Calu3 (cell line): ENCODE data around the gene DPP6. TPM values are rescaled to one million over a fixed set of nuclear protein-coding genes. Genes with fewer than 3 reads are reported as not detected.

Experiments
- BruUV-seq: library from RNA; stranded (reverse); fragments of 400-500 nt; replicated peaks from 2 replicates; lab custom pipeline; 2021; lab: Mats Ljungman, UMichigan
- CTCF ChIA-PET: fragments of 300-600 bp; sonication (Branson Sonifier 250); formaldehyde crosslinking; loops from one replicate; lab custom pipeline; 2022; ENCODE audit warnings: antibody characterized with exemption; lab: Charles Lee
- DNase-seq: peaks from one replicate; pipeline ENCODE4 v3.0.0; 2022
- H3K27ac Mint-ChIP-seq: one replicate; pipeline ENCODE4 v1.8.0; 2022; ENCODE audit warnings: mixed read lengths; ENCODE audit not compliant: unreplicated experiment
- H3K27me3 Mint-ChIP-seq: one replicate; pipeline ENCODE4 v1.8.0; 2022; ENCODE audit warnings: mixed read lengths; ENCODE audit not compliant: unreplicated experiment
- H3K36me3 Mint-ChIP-seq: one replicate; pipeline ENCODE4 v1.8.0; 2022; ENCODE audit warnings: mild to moderate bottlenecking, moderate library complexity, mixed read lengths; ENCODE audit not compliant: insufficient read depth, unreplicated experiment
- H3K4me1 Mint-ChIP-seq: one replicate; pipeline ENCODE4 v1.8.0; 2022; ENCODE audit warnings: mild to moderate bottlenecking, low read depth, mixed read lengths; ENCODE audit not compliant: unreplicated experiment
- H3K4me3 Mint-ChIP-seq: one replicate; pipeline ENCODE4 v1.8.0; 2022; ENCODE audit warnings: mild to moderate bottlenecking, low read depth, moderate library complexity, mixed read lengths; ENCODE audit not compliant: unreplicated experiment
- H3K9me3 Mint-ChIP-seq: one replicate; pipeline ENCODE4 v1.8.0; 2022; ENCODE audit warnings: low read depth, mixed read lengths; ENCODE audit not compliant: unreplicated experiment
- CTCF ChIP-seq: fragments of 200-600 bp; IDR thresholded peaks from one replicate; pipeline ENCODE4 v1.8.0; 2022; ENCODE audit warnings: antibody characterized with exemption; ENCODE audit not compliant: unreplicated experiment
- intact Hi-C: fragments of 100-400 bp; cut with micrococcal nuclease; formaldehyde crosslinking; loops from one replicate; pipeline ENCODE4 v1.10.0; 2022; ENCODE audit not compliant: unreplicated experiment
- total RNA-seq: library from RNA; stranded (reverse); gene quantifications from 2 replicates; pipeline ENCODE4 v1.2.3, GENCODE V29; 2022

Gene DPP6
- total RNA-seq, 1 experiment from 2014 or later, result not detected

- intact Hi-C loops, result no loop called here
- no peak for DNase-seq
- no TSS peak for BruUV-seq
- Mint-ChIP-seq H3K27ac (no peak overlapping the region), H3K36me3 (no peaks in the 10 kb centered on the region), H3K4me3 (no peak overlapping the region), H3K9me3 (peaks cover 13% of the 10 kb centered on the region), H3K4me1 (no peaks in the 10 kb centered on the region), H3K27me3 (no peaks in the 10 kb centered on the region)
- no peak for TF ChIP-seq CTCF
- CTCF ChIA-PET, result no interaction called here
Measured at GRCh38 chr7:154744861-154745258, 692.7 kb downstream of the DPP6 start.

GRCh38 chr7:154746571-154747360 is 694.6 kb downstream of the DPP6 start:
- no peak for DNase-seq
- CTCF ChIA-PET, result no interaction called here
- H3K36me3 Mint-ChIP-seq, result no peaks in the 10 kb centered on the region

GRCh38 chr7:154748089-154748786 is 696.0 kb downstream of the DPP6 start:
- Mint-ChIP-seq H3K4me1 (no peaks in the 10 kb centered on the region), H3K36me3 (no peaks in the 10 kb centered on the region), H3K27ac (no peak overlapping the region), H3K9me3 (peaks cover 12% of the 10 kb centered on the region), H3K4me3 (no peak overlapping the region), H3K27me3 (no peaks in the 10 kb centered on the region)
- intact Hi-C loops, result no loop called here
- BruUV-seq, result no TSS peak
- DNase-seq, result no peak
- TF ChIP-seq CTCF, result no peak
- CTCF ChIA-PET, result no interaction called here

More at GRCh38 chr7:154746571-154747360, 694.6 kb downstream of the DPP6 start:
- Mint-ChIP-seq H3K4me1 (no peaks in the 10 kb centered on the region), H3K27me3 (no peaks in the 10 kb centered on the region), H3K27ac (no peak overlapping the region), H3K9me3 (peaks cover 16% of the 10 kb centered on the region), H3K4me3 (no peak overlapping the region)
- BruUV-seq, result no TSS peak
- intact Hi-C loops, result no loop called here
- TF ChIP-seq CTCF, result no peak

- CTCF ChIA-PET, result interaction anchor here (0.9 kb wide), 1 partner anchor 1627 kb away, joined by 3 read pairs; no protein-coding TSS in a partner anchor
- no peaks in the 10 kb centered on the region for H3K4me1 Mint-ChIP-seq
- no peaks in the 10 kb centered on the region for H3K27me3 Mint-ChIP-seq
- BruUV-seq, result no TSS peak
- no peak for DNase-seq
- intact Hi-C loops, result no loop called here
- H3K27ac Mint-ChIP-seq, result no peak overlapping the region
- H3K9me3 Mint-ChIP-seq, result peaks cover 10% of the 10 kb centered on the region
- no peak for TF ChIP-seq CTCF
- no peak overlapping the region for H3K4me3 Mint-ChIP-seq
- H3K36me3 Mint-ChIP-seq, result no peaks in the 10 kb centered on the region
Measured at GRCh38 chr7:154750353-154750801, 698.2 kb downstream of the DPP6 start.
